SK-N-SH treated with all-trans-retinoic acid at 6 μM for 48 hours (cell line): Measurements from ENCODE around the gene RAB5A.

Experiments
- ATAC-seq: fragments of 200-7000 bp; cut with Tn5 transposase; 3 replicates; pipeline ENCODE4 v1.9.1; 2020; ENCODE audit warnings: mild to moderate bottlenecking, moderate library complexity
- ARNTL ChIP-seq: fragments of 450-650 bp; formaldehyde crosslinking; IDR thresholded peaks from 2 replicates; pipeline ENCODE4 v1.5.0; 2020; ENCODE audit warnings: low read depth, mild to moderate bottlenecking, moderate library complexity, borderline replicate concordance
- BACH2 ChIP-seq: fragments of 250-450 bp; sonication (Bioruptor Pico); IDR thresholded peaks from 2 replicates; pipeline ENCODE4 v1.9.0; 2021; ENCODE audit warnings: mild to moderate bottlenecking, borderline replicate concordance
- CREB5 ChIP-seq: fragments of 250-450 bp; sonication (Bioruptor Pico); IDR thresholded peaks from 2 replicates; pipeline ENCODE4 v1.5.1; 2020; ENCODE audit warnings: low read depth, mild to moderate bottlenecking, moderate library complexity
- CSDC2 ChIP-seq: fragments of 250-450 bp; sonication (Bioruptor Pico); IDR thresholded peaks from 2 replicates; pipeline ENCODE4 v1.5.0; 2020; ENCODE audit warnings: mild to moderate bottlenecking, moderate library complexity
- ESRRG ChIP-seq: fragments of 250-450 bp; sonication (Bioruptor Pico); IDR thresholded peaks from 2 replicates; pipeline ENCODE4 v1.6.1; 2021; ENCODE audit warnings: mild to moderate bottlenecking
- GLIS3 ChIP-seq: fragments of 250-450 bp; sonication (Bioruptor Pico); IDR thresholded peaks from 2 replicates; pipeline ENCODE4 v1.5.0; 2020; ENCODE audit warnings: mild to moderate bottlenecking, moderate library complexity
- ISL1 ChIP-seq: fragments of 250-450 bp; sonication (Bioruptor Pico); IDR thresholded peaks from 2 replicates; pipeline ENCODE4 v2.1.2; 2022; ENCODE audit warnings: mild to moderate bottlenecking, moderate library complexity
- OSR1 ChIP-seq: fragments of 250-450 bp; sonication (Bioruptor Pico); IDR thresholded peaks from 2 replicates; pipeline ENCODE4 v1.8.0; 2022; ENCODE audit warnings: moderate library complexity, mild to moderate bottlenecking, inconsistent platforms
- PATZ1 ChIP-seq: fragments of 250-450 bp; sonication (Bioruptor Pico); IDR thresholded peaks from 2 replicates; pipeline ENCODE4 v1.8.0; 2020; ENCODE audit warnings: mild to moderate bottlenecking, moderate library complexity, borderline replicate concordance
- POU6F1 ChIP-seq: fragments of 250-450 bp; sonication (Bioruptor Pico); IDR thresholded peaks from 2 replicates; pipeline ENCODE4 v1.8.0; 2021; ENCODE audit warnings: low read depth, mild to moderate bottlenecking, moderate library complexity, borderline replicate concordance
- PPARA ChIP-seq: fragments of 250-450 bp; sonication (Bioruptor Pico); IDR thresholded peaks from 2 replicates; pipeline ENCODE4 v1.5.0; 2020; ENCODE audit warnings: mild to moderate bottlenecking, borderline replicate concordance
- RARB ChIP-seq: fragments of 250-450 bp; sonication (Bioruptor Pico); IDR thresholded peaks from 2 replicates; pipeline ENCODE4 v1.8.0; 2021; ENCODE audit warnings: mild to moderate bottlenecking, moderate library complexity
- TCF4 ChIP-seq: fragments of 250-450 bp; sonication (Bioruptor Pico); IDR thresholded peaks from 2 replicates; pipeline ENCODE4 v1.8.0; 2021; ENCODE audit warnings: mild to moderate bottlenecking, moderate library complexity, borderline replicate concordance
- TOX ChIP-seq: fragments of 250-450 bp; sonication (Bioruptor Pico); IDR thresholded peaks from 2 replicates; pipeline ENCODE4 v1.8.0; 2021; ENCODE audit warnings: mild to moderate bottlenecking, moderate library complexity, borderline replicate concordance
- TSHZ2 ChIP-seq: fragments of 250-450 bp; sonication (Bioruptor Pico); IDR thresholded peaks from 2 replicates; pipeline ENCODE4 v1.5.0; 2020; ENCODE audit warnings: mild to moderate bottlenecking, moderate library complexity
- ZC3H10 ChIP-seq: fragments of 250-450 bp; sonication (Bioruptor Pico); IDR thresholded peaks from 2 replicates; pipeline ENCODE4 v1.5.1; 2021; ENCODE audit warnings: mild to moderate bottlenecking, moderate library complexity
- ZFP3 ChIP-seq: fragments of 250-450 bp; sonication (Bioruptor Pico); IDR thresholded peaks from 2 replicates; pipeline ENCODE4 v1.5.0; 2020; ENCODE audit warnings: mild to moderate bottlenecking, moderate library complexity
- ZFP30 ChIP-seq: fragments of 450-650 bp; formaldehyde crosslinking; IDR thresholded peaks from 2 replicates; pipeline ENCODE4 v1.5.0; 2022; ENCODE audit warnings: mild to moderate bottlenecking, moderate library complexity
- ZNF565 ChIP-seq: fragments of 450-650 bp; formaldehyde crosslinking; conservative IDR thresholded peaks from 2 replicates; pipeline ENCODE4 v1.5.0; 2020; ENCODE audit warnings: low read depth, mild to moderate bottlenecking, moderate library complexity
- ZNF70 ChIP-seq: fragments of 450-650 bp; formaldehyde crosslinking; IDR thresholded peaks from 2 replicates; pipeline ENCODE4 v1.5.0; 2020; ENCODE audit warnings: mild to moderate bottlenecking, moderate library complexity
- ZNF8 ChIP-seq: fragments of 450-650 bp; formaldehyde crosslinking; IDR thresholded peaks from 2 replicates; pipeline ENCODE4 v1.5.0; 2020; ENCODE audit warnings: mild to moderate bottlenecking, moderate library complexity

The RAB5A gene

GRCh38 chr3:19960696-19961095 is 13.8 kb downstream of the RAB5A start:
- no peak for TF ChIP-seq ZFP3 (CRISPR knock-in tag)
- TF ChIP-seq, all 23 proteins: peak for 0
- ATAC-seq, result no peak

GRCh38 chr3:19961960-19962359 is 15.1 kb downstream of the RAB5A start:
- no peak for TF ChIP-seq ESRRG (CRISPR knock-in tag)
- no peak for TF ChIP-seq ZFP3 (CRISPR knock-in tag)
- no peak for TF ChIP-seq TSHZ2 (CRISPR knock-in tag)
- TF ChIP-seq TOX (CRISPR knock-in tag), result no peak
- TF ChIP-seq ARNTL (CRISPR knock-in tag), result no peak
- TF ChIP-seq ZFP30 (CRISPR knock-in tag), result no peak
- TF ChIP-seq CREB5 (CRISPR knock-in tag), result no peak
- no peak for TF ChIP-seq TCF4 (CRISPR knock-in tag)
- no peak for TF ChIP-seq ZC3H10 (CRISPR knock-in tag)
- no peak for TF ChIP-seq OSR1 (CRISPR knock-in tag)
- TF ChIP-seq ISL1 (CRISPR knock-in tag), result no peak
- TF ChIP-seq PPARA (CRISPR knock-in tag), result no peak
- no peak for ATAC-seq

- ATAC-seq, result no peak
- TF ChIP-seq ZFP30 (CRISPR knock-in tag) (no peak), CSDC2 (CRISPR knock-in tag) (no peak), ZFP3 (CRISPR knock-in tag) (peak; percentile 80), OSR1 (CRISPR knock-in tag) (no peak)
Observed at GRCh38 chr3:19967208-19967607, 20.3 kb downstream of the RAB5A start.

GRCh38 chr3:19967812-19968211 is 20.9 kb downstream of the RAB5A start:
- ATAC-seq, result no peak
- TF ChIP-seq GLIS3 (CRISPR knock-in tag) (no peak), ZC3H10 (CRISPR knock-in tag) (no peak), TSHZ2 (CRISPR knock-in tag) (no peak), OSR1 (CRISPR knock-in tag) (no peak), POU6F1 (no peak)
- TF ChIP-seq, all 23 proteins: peak for 0

GRCh38 chr3:19970327-19970726 is 23.4 kb downstream of the RAB5A start:
- no peak for ATAC-seq
- TF ChIP-seq RARB (CRISPR knock-in tag), result no peak
- no peak for TF ChIP-seq BACH2 (CRISPR knock-in tag)
- TF ChIP-seq ZNF8 (CRISPR knock-in tag), result no peak
- TF ChIP-seq TOX (CRISPR knock-in tag), result no peak
- no peak for TF ChIP-seq ESRRG (CRISPR knock-in tag)
- no peak for TF ChIP-seq TSHZ2 (CRISPR knock-in tag)
- no peak for TF ChIP-seq PATZ1 (CRISPR knock-in tag)
- no peak for TF ChIP-seq PPARA (CRISPR knock-in tag)
- TF ChIP-seq ZNF70, result no peak
- TF ChIP-seq ZNF565, result no peak
- TF ChIP-seq ZC3H10 (CRISPR knock-in tag), result no peak
